Upper lobe of left lung (tissue), 6 donors: ENCODE measurements around the gene SALL2. TPM values are rescaled to one million over a fixed set of nuclear protein-coding genes. Genes with fewer than 3 reads are reported as not detected.
"Not testable (repeated sequence)": the region's sequence is repeated elsewhere in the genome, so short reads cannot be mapped to it uniquely, and the experiment has no call there.

Source experiments
- ATAC-seq, 2 donors: fragments of 200-7000 bp; cut with Tn5 transposase; one replicate each; pipeline ENCODE4 v1.9.1; 2022; ENCODE audit warnings: mild to moderate bottlenecking in 2 of 2, moderate library complexity in 2 of 2; ENCODE audit not compliant: low FRiP score in 2 of 2
- DNase-seq, 2 donors: peaks; one replicate each; pipeline ENCODE4 v3.0.0-alpha.2; 2019 to 2020
- H3K27ac ChIP-seq, 4 donors: fragments of 200-600 bp; sonication (generic); one replicate each; pipeline ENCODE4 v1.5.1; 2016 to 2019
- H3K27me3 ChIP-seq, 4 donors: fragments of 200-600 bp; sonication (generic); one replicate each; pipeline ENCODE4 v1.5.1; 2017 to 2019
- H3K36me3 ChIP-seq, 4 donors: fragments of 200-600 bp; sonication (generic); one replicate each; pipeline ENCODE4 v1.5.1; 2016 to 2019
- H3K4me1 ChIP-seq, 4 donors: fragments of 200-600 bp; sonication (generic); one replicate each; pipeline ENCODE4 v1.5.1; 2018 to 2019
- H3K4me3 ChIP-seq, 4 donors: fragments of 200-600 bp; sonication (generic); one replicate each; pipeline ENCODE4 v1.5.1; 2017 to 2019; ENCODE audit warnings: mild to moderate bottlenecking in 2 of 4, moderate library complexity in 1 of 4
- H3K9me3 ChIP-seq, 4 donors: fragments of 200-600 bp; sonication (generic); one replicate each; pipeline ENCODE4 v1.5.1; 2018 to 2019
- EP300 ChIP-seq, 4 donors: sonication (generic); formaldehyde crosslinking; IDR thresholded peaks; one replicate each; pipeline ENCODE4 v1.5.1; 2017; ENCODE audit warnings: antibody characterized with exemption in 4 of 4, control low read depth in 2 of 4
- POLR2A ChIP-seq, 4 donors: fragments of 450-650 bp; IDR thresholded peaks; one replicate each; pipeline ENCODE4 v1.5.1; 2016 to 2017; ENCODE audit warnings: antibody characterized with exemption in 4 of 4, mild to moderate bottlenecking in 2 of 4
- POLR2AphosphoS5 ChIP-seq, 2 donors: sonication (generic); formaldehyde crosslinking; IDR thresholded peaks; one replicate each; pipeline ENCODE4 v1.5.1; 2017; ENCODE audit warnings: antibody characterized with exemption in 2 of 2
- WGBS, 2 donors: methylation state at CpG; one replicate each; pipeline ENCODE4 v1.1.5; 2017 to 2018; 5-methylcytosine and 5-hydroxymethylcytosine counted together
- total RNA-seq, 6 donors: library from RNA; depleted of rRNA in 4 of 6; stranded (reverse); fragments of >200 nt in 4 of 6; gene quantifications; one replicate each; pipeline versions ENCODE4 v1.1.0 to v1.2.1, GENCODE V29; 2016 to 2021
- TF ChIP-seq, protein P1 (sequence below), 6 experiments: fragments of 450-650 bp in 4 of 6; fragments of 200-600 bp in 2 of 6; sonication (generic) in 2 of 6; IDR thresholded peaks; one replicate each; pipeline ENCODE4 v1.5.1; 2016 to 2019; ENCODE audit warnings: antibody characterized with exemption in 6 of 6
- donor health status: DM: no; HTN: no; CAD: no; lungs with moderate emphysema.
- donor health status: DM: no; HTN: yes; CAD: no; lungs with severe emphysema.

The SALL2 gene
- total RNA-seq, 6 donors from 2014 or later: 5.5 to 12.2 (median 8.0) TPM

DNA sequence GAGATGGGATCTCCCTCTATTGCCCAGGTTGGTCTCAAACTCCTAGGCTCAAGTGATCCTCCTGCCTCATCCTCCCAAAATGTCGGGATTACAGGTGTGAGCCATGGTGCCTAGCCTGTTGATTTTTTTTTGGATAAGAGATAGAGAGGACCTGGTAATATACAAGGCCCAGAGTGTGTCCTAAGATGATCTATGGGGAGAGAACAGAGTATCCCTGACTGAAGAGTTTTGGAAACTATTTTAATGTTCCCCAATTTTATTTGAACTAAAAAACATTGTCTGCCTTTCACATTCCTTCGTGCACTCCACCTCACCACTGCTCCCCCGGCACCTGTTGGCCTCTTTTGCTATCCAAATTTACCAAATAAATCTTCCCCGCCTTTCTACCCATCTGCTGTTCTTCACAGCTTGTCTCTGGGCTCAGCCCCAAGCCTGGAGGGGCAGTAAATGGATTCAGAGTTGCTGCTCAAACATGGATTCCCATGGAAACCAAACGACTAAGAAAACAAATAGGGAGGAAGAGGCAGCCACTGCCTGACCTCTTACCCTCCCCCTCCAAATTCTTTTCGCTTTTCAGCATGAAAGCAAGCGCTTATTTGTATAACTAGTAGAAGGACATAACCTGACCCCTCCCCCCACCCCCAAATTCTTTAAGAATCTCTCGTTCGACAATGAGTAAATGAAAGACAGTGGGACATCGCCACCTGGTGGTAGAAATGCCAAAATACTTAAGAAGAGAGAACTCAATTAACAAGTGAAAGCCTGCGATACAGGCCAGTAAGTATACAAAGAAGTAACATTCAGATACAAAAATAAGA is 31.1 kb upstream of the SALL2 start:
- WGBS, 2 donors: 12 to 14% methylated on average over 11 of the region's 11 CpGs
- peak overlapping the region in 3 of 4 donors; percentile 14 to 35 (median 33) for H3K4me3 ChIP-seq
- DNase-seq (peak in 1 of 2 donors; percentile 78), ATAC-seq (peak; percentile 85 to 90)
- no peaks in the 10 kb centered on the region for H3K9me3 ChIP-seq
- H3K36me3 ChIP-seq: no peaks in the 10 kb centered on the region
- TF ChIP-seq, protein P1, sequence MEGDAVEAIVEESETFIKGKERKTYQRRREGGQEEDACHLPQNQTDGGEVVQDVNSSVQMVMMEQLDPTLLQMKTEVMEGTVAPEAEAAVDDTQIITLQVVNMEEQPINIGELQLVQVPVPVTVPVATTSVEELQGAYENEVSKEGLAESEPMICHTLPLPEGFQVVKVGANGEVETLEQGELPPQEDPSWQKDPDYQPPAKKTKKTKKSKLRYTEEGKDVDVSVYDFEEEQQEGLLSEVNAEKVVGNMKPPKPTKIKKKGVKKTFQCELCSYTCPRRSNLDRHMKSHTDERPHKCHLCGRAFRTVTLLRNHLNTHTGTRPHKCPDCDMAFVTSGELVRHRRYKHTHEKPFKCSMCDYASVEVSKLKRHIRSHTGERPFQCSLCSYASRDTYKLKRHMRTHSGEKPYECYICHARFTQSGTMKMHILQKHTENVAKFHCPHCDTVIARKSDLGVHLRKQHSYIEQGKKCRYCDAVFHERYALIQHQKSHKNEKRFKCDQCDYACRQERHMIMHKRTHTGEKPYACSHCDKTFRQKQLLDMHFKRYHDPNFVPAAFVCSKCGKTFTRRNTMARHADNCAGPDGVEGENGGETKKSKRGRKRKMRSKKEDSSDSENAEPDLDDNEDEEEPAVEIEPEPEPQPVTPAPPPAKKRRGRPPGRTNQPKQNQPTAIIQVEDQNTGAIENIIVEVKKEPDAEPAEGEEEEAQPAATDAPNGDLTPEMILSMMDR (IDR thresholded peaks at IDR 0.05): peak; percentile 51 to 77 (median 65)
- TF ChIP-seq EP300 (IDR thresholded peaks at IDR 0.05) (no peak), POLR2AphosphoS5 (IDR thresholded peaks at IDR 0.05) (peak in 1 of 2 donors; percentile 27)
- no peaks in the 10 kb centered on the region for H3K27me3 ChIP-seq
- peak overlapping the region; percentile 6 to 63 (median 36) for H3K27ac ChIP-seq
- peaks cover 4 to 16% (median 5%) of the 10 kb centered on the region in 4 donors for H3K4me1 ChIP-seq

DNA sequence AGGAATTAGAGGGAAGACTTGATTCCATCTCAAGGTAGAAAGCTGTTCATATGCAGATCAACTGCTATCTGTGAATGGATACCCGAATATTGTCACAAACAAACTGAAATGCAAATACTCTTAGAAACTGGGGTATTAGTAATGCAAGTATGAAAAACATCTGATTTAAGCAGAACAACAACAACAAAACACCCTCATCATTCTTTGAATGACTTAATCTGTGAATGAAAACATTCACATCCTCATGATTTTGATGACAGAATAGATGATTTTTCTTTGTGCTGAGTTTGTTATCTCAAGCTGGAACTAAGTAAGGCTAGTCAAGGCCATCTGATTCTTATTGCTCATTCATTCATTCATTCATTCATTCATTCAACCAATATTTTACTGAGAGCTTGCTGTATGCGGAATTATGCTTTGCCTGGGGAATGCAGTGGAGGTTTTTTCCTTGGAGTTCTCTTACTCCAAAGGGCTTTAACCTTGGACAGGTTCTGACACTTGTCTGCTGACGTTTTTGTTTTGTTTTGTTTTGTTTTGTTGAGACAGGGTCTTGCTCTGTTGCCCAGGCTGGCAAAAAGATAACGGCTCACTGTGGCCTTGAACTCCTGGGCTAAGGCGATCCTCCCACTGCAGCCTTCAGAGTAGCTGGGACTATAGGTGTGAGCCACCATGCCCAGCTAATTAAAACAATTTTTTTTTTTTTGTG is 30.4 kb upstream of the SALL2 start:
- H3K4me3 ChIP-seq: no peak overlapping the region
- no peak for ATAC-seq
- WGBS, 2 donors: 72 to 73% methylated on average over 5 of the region's 5 CpGs

GRCh38 chr14:21553266-21553665 is 27.1 kb upstream of the SALL2 start:
- Histone ChIP-seq H3K4me3 (no peak overlapping the region), H3K9me3 (no peaks in the 10 kb centered on the region), H3K27ac (no peak overlapping the region), H3K4me1 (peaks cover 4 to 14% (median 5%) of the 10 kb centered on the region in 4 donors), H3K36me3 (no peaks in the 10 kb centered on the region), H3K27me3 (no peaks in the 10 kb centered on the region)
- DNase-seq (no peak), ATAC-seq (no peak)
- TF ChIP-seq POLR2AphosphoS5 (IDR thresholded peaks at IDR 0.05) (no peak), EP300 (IDR thresholded peaks at IDR 0.05) (no peak), POLR2A (IDR thresholded peaks at IDR 0.05) (no peak)
- TF ChIP-seq, protein P1 (IDR thresholded peaks at IDR 0.05): no peak
- 88 to 95% methylated on average over 3 of the region's 3 CpGs for WGBS, 2 donors

More for the DNA sequence above, 30.4 kb upstream of the SALL2 start:
- Histone ChIP-seq H3K27me3 (no peaks in the 10 kb centered on the region), H3K9me3 (no peaks in the 10 kb centered on the region), H3K36me3 (no peaks in the 10 kb centered on the region), H3K4me1 (peaks cover 4 to 16% (median 5%) of the 10 kb centered on the region in 4 donors), H3K27ac (peak overlapping the region in 3 of 4 donors; percentile 6 to 63 (median 27))
- no peak for TF ChIP-seq POLR2A (IDR thresholded peaks at IDR 0.05)
- DNase-seq: no peak

DNA sequence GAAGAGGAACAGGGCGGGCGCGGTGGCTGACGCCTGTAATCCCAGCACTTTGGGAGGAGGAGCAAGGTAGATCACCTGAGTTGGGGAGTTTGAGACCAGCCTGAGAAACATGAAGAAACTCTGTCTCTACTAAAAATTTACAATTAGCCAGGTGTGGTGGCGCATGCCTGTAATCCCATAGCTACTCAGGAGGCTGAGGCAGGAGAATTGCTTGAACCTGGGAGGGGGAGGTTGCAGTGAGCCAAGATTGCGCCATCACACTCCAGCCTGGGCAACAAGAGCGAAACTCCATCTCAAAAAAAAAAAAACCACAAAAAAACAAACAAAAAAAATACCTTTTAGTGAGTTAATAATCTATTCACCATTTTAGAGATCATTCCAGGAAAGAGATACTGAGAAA is 18.4 kb upstream of the SALL2 start:
- not testable (repeated sequence) for H3K36me3 ChIP-seq, H3K4me1 ChIP-seq, H3K27me3 ChIP-seq, H3K4me3 ChIP-seq, ATAC-seq, DNase-seq, H3K9me3 ChIP-seq, H3K27ac ChIP-seq
- 77 to 82% methylated on average over 7 of the region's 7 CpGs for WGBS, 2 donors

GRCh38 chr14:21543963-21544362 is 17.8 kb upstream of the SALL2 start:
- Histone ChIP-seq H3K4me1 (no peaks in the 10 kb centered on the region), H3K27ac (no peak overlapping the region), H3K36me3 (no peaks in the 10 kb centered on the region), H3K9me3 (no peaks in the 10 kb centered on the region), H3K4me3 (no peak overlapping the region), H3K27me3 (no peaks in the 10 kb centered on the region)
- no peak for DNase-seq
- no peak for TF ChIP-seq POLR2A (IDR thresholded peaks at IDR 0.05)
- TF ChIP-seq EP300 (IDR thresholded peaks at IDR 0.05): no peak
- TF ChIP-seq, protein P1 (IDR thresholded peaks at IDR 0.05): no peak
- no peak for TF ChIP-seq POLR2AphosphoS5 (IDR thresholded peaks at IDR 0.05)
- ATAC-seq: no peak
- 42 to 53% methylated on average over 5 of the region's 5 CpGs for WGBS, 2 donors
